H1 (cell line): Measurements from ENCODE around the gene SENP7. TPM values are rescaled to one million over a fixed set of nuclear protein-coding genes. Genes with fewer than 3 reads are reported as not detected.

ENCODE experiments used
- HDAC2 ChIP-seq, 2 experiments: fragments of 300-600 bp in 1 of 2; sonication (generic) in 1 of 2; IDR thresholded peaks; 2 replicates each; pipeline ENCODE4 v1.6.1; 2011 to 2012; ENCODE audit warnings: low read depth in 2 of 2, low read length in 2 of 2, mild to moderate bottlenecking in 2 of 2, moderate library complexity in 2 of 2, borderline replicate concordance in 1 of 2, inconsistent platforms in 1 of 2
- JUN ChIP-seq: IDR thresholded peaks from 2 replicates; pipeline ENCODE4 v1.6.1; 2011; ENCODE audit warnings: low read depth, mild to moderate bottlenecking, improper control_type of control experiment, low read length
- MAFK ChIP-seq: IDR thresholded peaks from 2 replicates; pipeline ENCODE4 v1.6.1; 2012; ENCODE audit warnings: low read depth, mild to moderate bottlenecking, improper control_type of control experiment, low read length
- polyA plus RNA-seq, 7 experiments: library from polyadenylated mRNA; depleted of rRNA in 3 of 7; stranded (reverse) in 5 of 7; unstranded in 2 of 7; fragments of >200 nt in 5 of 7; fragments of 200-250 nt in 2 of 7; gene quantifications; 1 replicate in 5 of 7; 2 replicates in 1 of 7; 4 replicates in 1 of 7; pipeline versions ENCODE4 v1.2.1 to v1.2.3, GENCODE V29; 2011 to 2013; ENCODE audit warnings: missing spikeins in 2 of 7, mixed read lengths in 2 of 7
- total RNA-seq: library from RNA; stranded (reverse); fragmentation: NEBNext Ultra II Directional; extraction: Animal tissue kit (Norgen Biotek cat#: 25700); gene quantifications from 2 replicates; pipeline ENCODE4 v1.2.1, GENCODE V29; 2021
- TF ChIP-seq, protein P1 (sequence below): fragments of 300-600 bp; sonication (generic); IDR thresholded peaks from 2 replicates; pipeline ENCODE4 v1.7.1; 2012; ENCODE audit warnings: low read length, moderate library complexity, mild to moderate bottlenecking, inconsistent platforms; ENCODE audit not compliant: insufficient replicate concordance

SENP7 gene
- total and polyA plus RNA-seq, 2 of the 8 experiments (the other 6 are each of a cell fraction or from before 2014, with no cell fraction given): 2.8 to 7.8 TPM

DNA sequence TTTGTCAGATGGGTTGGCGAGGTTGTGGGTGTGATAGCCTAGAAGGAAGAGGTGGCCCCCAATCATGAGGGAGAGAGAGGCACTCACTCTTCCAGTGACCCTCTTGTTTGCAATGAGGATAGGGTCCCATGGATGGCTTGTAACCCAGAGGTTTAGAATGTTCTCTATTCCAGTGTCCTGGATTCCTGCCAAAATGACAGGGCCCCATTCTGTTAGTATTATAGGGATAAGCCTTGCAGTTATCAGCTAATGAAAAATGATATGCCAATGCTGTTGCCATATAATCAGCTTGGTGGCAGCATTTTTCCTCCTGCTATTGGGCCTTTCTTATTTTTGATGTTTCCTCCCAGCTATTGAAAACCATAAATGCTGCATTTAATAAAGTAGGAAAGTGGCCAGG, 23.3 kb upstream of the SENP7 start (continued):
- TF ChIP-seq, protein P1, sequence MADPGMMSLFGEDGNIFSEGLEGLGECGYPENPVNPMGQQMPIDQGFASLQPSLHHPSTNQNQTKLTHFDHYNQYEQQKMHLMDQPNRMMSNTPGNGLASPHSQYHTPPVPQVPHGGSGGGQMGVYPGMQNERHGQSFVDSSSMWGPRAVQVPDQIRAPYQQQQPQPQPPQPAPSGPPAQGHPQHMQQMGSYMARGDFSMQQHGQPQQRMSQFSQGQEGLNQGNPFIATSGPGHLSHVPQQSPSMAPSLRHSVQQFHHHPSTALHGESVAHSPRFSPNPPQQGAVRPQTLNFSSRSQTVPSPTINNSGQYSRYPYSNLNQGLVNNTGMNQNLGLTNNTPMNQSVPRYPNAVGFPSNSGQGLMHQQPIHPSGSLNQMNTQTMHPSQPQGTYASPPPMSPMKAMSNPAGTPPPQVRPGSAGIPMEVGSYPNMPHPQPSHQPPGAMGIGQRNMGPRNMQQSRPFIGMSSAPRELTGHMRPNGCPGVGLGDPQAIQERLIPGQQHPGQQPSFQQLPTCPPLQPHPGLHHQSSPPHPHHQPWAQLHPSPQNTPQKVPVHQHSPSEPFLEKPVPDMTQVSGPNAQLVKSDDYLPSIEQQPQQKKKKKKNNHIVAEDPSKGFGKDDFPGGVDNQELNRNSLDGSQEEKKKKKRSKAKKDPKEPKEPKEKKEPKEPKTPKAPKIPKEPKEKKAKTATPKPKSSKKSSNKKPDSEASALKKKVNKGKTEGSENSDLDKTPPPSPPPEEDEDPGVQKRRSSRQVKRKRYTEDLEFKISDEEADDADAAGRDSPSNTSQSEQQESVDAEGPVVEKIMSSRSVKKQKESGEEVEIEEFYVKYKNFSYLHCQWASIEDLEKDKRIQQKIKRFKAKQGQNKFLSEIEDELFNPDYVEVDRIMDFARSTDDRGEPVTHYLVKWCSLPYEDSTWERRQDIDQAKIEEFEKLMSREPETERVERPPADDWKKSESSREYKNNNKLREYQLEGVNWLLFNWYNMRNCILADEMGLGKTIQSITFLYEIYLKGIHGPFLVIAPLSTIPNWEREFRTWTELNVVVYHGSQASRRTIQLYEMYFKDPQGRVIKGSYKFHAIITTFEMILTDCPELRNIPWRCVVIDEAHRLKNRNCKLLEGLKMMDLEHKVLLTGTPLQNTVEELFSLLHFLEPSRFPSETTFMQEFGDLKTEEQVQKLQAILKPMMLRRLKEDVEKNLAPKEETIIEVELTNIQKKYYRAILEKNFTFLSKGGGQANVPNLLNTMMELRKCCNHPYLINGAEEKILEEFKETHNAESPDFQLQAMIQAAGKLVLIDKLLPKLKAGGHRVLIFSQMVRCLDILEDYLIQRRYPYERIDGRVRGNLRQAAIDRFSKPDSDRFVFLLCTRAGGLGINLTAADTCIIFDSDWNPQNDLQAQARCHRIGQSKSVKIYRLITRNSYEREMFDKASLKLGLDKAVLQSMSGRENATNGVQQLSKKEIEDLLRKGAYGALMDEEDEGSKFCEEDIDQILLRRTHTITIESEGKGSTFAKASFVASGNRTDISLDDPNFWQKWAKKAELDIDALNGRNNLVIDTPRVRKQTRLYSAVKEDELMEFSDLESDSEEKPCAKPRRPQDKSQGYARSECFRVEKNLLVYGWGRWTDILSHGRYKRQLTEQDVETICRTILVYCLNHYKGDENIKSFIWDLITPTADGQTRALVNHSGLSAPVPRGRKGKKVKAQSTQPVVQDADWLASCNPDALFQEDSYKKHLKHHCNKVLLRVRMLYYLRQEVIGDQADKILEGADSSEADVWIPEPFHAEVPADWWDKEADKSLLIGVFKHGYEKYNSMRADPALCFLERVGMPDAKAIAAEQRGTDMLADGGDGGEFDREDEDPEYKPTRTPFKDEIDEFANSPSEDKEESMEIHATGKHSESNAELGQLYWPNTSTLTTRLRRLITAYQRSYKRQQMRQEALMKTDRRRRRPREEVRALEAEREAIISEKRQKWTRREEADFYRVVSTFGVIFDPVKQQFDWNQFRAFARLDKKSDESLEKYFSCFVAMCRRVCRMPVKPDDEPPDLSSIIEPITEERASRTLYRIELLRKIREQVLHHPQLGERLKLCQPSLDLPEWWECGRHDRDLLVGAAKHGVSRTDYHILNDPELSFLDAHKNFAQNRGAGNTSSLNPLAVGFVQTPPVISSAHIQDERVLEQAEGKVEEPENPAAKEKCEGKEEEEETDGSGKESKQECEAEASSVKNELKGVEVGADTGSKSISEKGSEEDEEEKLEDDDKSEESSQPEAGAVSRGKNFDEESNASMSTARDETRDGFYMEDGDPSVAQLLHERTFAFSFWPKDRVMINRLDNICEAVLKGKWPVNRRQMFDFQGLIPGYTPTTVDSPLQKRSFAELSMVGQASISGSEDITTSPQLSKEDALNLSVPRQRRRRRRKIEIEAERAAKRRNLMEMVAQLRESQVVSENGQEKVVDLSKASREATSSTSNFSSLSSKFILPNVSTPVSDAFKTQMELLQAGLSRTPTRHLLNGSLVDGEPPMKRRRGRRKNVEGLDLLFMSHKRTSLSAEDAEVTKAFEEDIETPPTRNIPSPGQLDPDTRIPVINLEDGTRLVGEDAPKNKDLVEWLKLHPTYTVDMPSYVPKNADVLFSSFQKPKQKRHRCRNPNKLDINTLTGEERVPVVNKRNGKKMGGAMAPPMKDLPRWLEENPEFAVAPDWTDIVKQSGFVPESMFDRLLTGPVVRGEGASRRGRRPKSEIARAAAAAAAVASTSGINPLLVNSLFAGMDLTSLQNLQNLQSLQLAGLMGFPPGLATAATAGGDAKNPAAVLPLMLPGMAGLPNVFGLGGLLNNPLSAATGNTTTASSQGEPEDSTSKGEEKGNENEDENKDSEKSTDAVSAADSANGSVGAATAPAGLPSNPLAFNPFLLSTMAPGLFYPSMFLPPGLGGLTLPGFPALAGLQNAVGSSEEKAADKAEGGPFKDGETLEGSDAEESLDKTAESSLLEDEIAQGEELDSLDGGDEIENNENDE: no peak
- no peak for TF ChIP-seq MAFK
- no peak for TF ChIP-seq JUN
- TF ChIP-seq HDAC2 (IDR thresholded peaks at IDR 0.05; ENCODE audit: borderline replicate concordance in 1 of 2, low read depth in 2 of 2, low read length in 2 of 2): no peak
